ENCODE data around the gene TNFRSF9.
"Not testable (repeated sequence)": the region's sequence is repeated elsewhere in the genome, so short reads cannot be mapped to it uniquely, and the experiment has no call there.

The TNFRSF9 gene

DNA sequence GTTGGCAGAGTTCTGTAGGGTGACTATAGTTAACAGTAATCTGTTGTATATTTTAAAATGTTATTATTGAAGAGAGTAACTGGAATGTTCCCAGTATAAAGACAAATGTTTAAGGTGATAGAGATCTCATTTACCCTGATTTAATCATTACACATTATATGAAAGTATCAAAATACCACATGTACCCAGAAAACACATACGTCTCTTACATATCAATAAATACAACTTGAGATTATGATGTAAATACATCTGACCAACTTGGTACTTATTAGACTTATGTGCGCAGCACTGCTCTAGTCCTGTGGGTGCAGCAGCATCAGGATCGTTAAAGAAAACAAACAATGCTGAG lies 20.2 kb upstream of the TNFRSF9 start:
- DNase-seq (ENCODE audit: low spot score), result no peak

DNA sequence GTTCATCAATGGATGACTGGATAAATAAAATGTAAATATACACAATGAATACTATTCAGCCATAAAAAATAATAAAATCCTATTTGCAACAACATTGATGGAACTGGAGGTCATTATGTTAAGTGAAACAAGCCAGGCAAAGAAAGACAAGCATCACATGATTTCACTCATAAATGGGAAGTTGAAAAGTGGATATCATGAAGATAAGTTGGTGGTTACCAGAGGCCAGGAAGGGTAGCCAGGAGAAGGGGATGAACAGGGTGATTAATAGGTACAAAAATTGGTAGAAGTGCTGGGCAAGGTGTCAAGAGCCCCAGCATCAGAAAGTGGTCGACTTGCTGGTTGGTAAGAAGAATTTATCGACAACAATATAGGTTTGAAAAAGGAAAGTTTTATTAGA lies 19.5 kb upstream of the TNFRSF9 start:
- no peak for DNase-seq (ENCODE audit: low spot score)

DNA sequence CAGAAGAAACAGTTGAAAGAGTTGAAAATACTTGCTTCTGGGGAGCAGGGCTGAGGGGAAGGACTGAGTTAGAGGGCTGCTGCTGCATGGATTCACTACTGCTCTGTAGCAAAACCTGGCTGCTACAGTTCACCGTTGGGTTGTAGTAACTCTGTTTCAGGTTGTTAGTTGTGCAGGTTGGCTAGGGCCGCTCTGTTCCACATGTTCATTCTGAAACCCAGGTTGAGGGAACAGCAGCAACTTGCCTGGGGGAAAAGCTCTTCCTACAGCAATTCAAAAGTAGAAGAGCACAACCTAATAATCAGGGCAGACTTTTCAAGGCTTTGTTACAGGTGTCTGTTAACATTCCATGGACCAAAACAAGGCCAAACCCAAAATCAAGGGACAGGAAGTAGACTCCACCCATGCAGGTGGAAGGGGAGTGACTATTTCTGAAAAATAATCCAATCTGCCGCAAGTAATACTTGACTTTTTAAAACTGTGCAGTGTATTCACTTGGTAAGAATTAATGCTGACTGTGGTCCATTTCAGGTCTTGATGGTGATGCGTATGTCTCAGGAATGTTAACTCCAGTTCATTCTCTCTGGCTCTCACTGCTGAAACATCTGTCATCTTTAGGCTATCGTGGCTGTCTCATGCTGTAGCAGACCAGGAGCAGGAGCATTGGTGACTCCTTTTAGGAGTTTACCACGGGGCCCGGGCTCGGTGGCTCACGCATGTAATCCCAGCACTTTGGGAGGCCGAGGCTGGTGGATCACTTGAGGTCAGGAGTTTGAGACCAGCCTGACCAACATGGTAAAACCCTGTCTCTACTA lies 15.8 kb upstream of the TNFRSF9 start:
- no peak for DNase-seq (ENCODE audit: low spot score)

DNA sequence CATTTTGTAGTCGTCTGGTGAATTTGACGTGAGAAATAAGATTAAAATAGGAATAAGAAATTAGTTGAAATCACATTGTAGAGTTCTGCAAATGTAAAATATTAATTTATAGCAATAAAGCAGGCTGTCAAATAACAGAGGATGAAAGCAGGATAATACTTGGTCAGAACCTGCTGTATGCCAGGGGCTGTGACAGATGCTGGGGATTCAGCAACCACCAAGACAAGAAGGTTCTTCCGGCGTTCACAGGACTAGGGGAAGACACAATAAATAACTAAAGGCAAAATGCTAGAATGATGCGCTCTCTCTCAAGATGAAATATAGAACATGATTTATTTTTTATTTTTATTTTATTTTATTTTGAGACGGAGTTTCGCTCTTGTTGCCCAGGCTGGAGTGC lies 14.0 kb upstream of the TNFRSF9 start:
- no peak for DNase-seq (ENCODE audit: low spot score)

DNA sequence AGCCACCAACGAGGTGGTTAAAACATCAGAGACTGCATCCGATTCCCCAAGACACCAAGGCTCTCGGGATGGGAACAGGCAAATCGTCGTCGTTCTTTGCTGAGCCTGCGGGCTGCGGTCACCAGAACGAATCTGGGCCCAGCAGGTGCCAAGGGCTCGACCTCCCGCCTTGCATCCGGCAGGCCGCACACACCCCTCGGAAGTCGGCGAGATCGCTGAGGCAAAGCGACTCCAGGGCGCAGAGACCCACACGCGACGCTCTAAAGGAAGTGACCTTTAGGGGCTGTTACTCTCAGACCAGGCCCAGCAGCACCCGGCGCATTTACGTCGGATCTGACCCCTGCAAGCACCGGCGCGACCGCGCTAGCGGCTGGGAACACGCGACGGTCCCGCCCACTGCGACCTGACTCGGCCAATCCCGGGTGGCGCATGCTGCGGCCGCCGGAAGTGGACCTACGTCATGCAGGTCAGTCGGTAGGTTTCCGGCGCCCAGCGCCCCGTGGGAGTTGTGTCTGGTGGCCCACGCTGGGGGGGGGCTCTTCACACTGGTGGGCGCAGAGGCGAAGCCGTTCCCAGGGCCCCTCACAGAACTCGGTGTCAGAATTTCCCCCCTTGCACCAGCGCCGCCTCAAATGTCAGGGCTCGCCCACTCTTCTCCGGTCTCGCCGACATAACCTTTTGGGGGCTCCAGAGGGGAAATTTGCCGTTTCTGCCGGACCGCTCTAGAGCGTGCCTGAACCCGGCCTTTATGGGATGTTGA lies 13.4 kb upstream of the TNFRSF9 start:
- peak; percentile 92 for DNase-seq (ENCODE audit: low spot score)

DNA sequence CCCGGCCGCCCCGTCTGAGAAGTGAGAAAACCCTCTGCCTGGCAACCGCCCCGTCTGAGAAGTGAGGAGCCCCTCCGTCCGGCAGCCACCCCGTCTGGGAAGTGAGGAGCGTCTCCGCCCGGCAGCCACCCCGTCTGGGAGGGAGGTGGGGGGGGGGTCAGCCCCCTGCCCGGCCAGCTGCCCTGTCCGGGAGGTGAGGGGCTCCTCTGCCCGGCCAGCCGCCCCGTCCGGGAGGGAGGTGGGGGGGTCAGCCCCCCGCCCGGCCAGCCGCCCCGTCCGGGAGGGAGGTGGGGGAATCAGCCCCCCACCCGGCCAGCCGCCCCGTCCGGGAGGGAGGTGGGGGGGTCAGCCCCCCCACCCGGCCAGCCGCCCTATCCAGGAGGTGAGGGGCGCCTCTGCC lies 12.2 kb upstream of the TNFRSF9 start:
- DNase-seq (ENCODE audit: low spot score), result not testable (repeated sequence)

DNA sequence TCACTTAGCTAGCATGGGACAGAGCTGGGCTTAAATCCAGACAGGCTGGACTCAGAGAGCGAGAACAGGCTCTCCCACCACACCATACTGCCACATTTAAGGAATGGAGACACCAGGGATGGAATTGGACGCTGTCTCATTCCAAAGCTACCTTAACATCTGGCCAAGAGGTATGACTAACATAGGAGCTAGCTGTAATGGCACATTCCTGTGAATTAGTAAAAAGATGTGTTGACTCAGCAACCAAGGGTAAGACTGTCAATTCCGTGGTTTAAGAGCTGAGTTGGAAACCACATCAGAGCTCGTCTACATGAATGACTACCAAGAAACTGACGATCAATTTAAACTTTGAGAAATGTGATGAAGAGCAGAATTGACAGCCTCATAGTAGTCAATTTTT lies 8.3 kb upstream of the TNFRSF9 start:
- no peak for DNase-seq (ENCODE audit: low spot score)

DNA sequence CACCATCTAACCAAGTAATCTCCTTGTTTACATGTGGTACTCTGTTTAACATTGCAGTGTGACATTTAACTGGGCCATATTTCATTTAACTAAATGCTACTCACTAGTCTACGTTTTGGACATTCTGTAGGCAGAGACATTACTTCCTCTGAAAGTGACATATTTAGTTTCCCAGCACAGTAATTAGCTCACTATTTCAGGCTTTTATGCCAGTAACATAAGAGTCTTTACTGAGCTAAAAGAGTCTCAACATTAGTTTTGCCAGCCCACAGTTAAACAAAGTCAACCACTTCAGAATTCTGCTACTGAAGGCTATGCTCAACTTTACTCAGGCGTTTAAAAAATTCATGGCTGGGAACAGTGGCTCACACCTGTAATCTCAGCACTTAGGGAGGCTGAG lies 2.6 kb upstream of the TNFRSF9 start:
- DNase-seq (ENCODE audit: low spot score), result no peak

DNA sequence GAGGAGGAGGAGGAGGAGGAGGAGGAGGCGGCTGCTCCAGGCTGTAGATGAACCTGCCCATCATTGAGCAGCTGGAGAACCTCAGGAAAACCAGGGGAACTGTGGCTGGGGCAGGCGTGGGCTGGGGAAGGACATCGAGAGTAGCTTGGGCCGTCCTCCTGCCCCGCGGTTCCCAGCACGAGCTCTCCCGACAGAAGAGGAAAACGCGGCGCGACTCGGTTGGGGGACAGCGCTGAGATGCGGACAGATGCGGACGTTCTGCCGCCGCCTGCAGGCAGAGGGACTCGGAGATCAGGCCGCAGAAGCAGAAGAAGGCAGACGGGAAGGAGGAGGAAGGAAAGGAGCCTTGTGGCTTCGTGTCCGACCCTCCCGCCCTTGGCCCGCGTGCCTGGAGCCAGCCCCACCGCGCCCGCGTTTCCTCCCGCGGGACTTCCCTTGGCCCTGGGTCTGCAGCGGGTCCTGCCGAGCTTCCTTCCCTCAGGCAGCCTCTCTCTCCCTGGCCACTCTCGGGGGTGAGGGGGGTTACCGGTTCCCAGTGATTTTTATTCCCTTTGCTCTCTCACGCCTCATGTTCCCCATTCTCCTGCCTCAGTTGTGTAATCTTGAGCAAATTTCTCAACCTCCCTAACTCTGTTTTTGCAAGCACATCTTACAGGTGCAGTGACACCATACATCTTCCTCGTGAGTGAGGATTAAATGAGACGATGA lies 1.7 kb upstream of the TNFRSF9 start:
- peak; percentile 69 for DNase-seq (ENCODE audit: low spot score)

DNA sequence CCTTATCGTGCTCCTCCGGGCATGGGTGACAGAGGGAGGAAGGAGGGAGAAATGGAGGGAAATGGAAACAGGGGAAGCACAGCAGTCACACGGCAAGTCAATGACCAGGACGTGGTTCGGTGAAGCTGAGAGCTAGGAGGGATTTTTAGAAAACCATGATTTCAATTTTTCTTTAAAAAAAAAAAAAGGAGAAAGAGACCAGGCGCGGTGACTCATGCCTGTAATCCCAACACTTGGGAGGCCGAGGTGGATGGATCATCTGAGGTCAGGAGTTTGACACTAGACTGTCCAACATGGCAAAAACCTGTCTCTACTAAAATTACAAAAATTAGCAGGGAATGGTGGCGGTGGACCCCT lies 776 bp upstream of the TNFRSF9 start:
- no peak for DNase-seq (ENCODE audit: low spot score)

DNA sequence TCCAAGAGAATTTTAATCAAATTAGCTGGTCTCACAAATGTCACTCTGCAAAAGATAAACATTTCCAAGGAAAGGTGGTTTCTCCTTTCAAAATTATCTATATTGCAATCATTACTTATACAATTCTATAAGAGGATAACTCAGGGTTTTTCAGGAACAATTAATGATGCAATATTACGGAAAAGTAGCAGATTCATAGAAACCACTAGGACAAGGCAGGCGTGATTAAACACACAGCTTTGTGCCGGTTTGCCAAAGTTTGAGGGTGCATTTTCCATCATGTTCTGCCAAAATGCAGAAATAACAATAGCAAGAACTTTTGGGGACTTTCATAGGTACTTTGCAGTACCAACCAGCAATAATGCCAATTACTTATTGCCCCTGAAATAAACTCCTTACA lies 605 bp downstream of the TNFRSF9 start:
- DNase-seq (ENCODE audit: low spot score), result no peak

DNA sequence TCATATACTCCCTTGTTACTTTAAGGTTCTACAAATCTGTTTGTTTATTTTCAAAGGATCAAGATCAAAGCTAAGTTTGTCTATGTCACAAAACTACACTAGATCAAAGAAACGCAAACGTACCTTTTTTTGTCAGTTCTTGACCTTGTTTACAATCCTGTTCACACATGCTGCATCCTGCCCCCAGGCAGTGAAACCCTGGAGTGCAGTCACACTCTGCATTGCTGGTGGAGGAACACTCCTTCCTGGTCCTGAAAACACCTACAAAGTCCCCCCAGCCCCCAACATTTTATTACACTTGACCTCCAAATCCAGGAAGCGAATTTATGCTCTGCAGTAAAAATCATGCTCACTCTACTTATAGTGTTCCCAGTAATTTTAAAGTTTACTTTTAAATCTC lies 2.6 kb downstream of the TNFRSF9 start:
- DNase-seq (ENCODE audit: low spot score), result no peak

DNA sequence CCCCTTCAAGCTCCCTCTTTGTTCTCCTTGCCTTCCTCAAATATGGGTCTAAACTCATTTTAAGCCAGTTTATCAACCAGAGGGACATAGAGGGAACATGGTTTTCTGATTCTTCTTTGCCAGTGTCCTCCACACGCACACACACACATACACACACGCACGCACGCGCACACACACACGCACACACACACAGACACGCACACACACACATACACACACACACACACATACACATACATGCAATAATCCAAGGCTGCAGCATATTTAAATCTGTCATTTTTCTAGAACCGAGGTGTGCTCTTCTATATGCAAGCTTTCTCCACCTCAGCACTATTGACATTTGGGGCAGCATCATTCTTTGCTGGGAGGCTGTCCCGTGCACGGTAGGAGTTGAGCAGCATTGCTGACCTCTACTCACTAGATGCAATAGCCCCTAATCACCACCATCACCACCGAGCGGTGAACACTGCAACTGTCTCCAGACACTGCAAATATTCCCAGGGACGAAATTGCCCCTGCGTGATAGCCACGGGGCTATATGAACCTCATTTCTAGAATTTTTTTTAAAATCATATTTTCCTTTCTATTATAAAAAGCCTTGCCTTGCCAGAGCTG lies 8.0 kb downstream of the TNFRSF9 start:
- DNase-seq (ENCODE audit: low spot score), result no peak

DNA sequence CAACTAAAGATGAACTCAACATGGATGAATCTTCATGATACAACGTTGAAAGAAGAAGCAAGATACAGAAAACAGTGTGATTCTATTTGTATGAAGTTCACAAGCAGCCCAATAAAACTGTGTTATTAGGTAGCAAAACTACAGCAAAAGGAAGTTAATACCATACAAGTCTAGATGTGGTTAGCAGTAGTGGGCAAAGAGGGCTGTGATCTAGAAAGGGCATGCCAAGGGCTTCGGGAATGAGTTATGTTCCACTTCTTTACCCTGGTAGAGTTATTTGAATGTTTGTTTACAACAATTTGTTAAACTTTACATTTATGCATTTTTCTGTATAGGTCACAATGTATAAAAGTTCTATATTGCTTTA lies 9.2 kb downstream of the TNFRSF9 start:
- DNase-seq (ENCODE audit: low spot score), result no peak

DNA sequence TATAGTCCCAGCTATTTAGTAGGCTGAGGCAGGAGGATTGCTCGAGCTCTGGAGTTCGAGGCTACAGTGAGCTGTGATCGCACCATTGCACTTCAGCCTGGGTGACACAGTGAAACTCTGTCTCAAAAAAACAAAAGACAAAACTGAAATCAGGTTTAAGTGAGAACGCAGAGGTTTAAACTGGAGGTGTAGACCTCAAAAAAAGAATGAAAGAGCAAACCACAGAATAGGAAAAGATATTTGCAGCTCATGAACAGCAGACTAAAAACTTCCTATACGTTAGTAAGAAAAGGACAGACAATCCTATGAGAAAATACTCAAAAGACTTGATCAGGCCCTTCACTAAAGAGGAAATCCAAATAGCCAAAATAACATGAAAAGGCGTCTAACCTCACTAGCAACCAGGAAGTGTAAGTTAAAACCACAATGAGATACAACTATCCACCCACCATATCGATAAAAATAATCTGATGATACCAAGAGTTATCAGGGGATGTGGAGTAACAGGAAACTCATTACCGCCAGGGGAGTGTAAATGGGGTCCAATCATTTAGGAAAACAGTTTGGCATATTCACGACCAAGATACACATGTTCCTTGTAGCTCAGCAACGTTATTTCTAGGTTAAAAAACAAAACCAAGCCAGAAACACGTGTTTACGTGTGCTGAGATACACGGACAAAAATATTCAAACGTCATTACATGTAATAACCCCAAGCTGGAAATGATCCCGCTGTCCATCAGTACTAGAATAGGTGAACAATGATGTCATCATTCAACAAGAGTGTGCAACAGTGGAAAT lies 9.8 kb downstream of the TNFRSF9 start:
- no peak for DNase-seq (ENCODE audit: low spot score)

DNA sequence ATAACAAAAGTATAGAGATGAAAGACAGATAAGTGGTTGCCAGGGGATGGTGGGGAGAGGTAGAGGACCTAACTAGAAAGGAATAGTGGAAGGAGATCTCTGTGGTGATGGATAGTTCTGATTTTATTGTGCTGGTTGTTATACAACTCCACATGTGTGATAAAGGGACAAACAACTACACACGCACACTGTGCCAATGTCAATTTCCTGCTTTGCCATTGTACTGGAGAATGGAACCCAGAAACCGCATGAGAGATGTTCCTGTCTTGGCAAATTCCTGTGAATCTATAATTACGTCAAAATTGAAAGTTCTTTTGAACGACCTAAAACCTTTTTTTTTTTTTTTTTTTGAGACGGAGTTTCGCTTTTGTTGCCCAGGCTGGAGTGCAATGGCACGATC lies 11.0 kb downstream of the TNFRSF9 start:
- no peak for DNase-seq (ENCODE audit: low spot score)

DNA sequence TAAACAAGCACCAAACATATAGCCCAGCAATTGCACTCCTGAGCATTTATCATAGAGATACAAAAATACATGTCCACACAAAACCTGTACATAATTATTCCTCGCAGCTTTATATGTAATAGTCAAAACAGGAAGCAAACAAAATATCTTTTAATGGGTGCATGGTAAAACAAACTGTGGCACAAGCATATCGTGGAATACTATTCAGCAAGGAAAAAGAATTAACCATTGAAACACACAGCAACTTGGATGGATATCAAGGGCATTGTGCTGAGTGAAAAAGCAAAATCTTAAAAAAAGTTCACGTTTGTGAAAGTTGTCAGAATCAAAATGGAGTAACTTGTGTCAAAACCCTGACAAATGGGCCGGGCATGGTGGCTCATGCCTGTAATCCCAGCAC lies 12.4 kb downstream of the TNFRSF9 start:
- DNase-seq (ENCODE audit: low spot score), result no peak

DNA sequence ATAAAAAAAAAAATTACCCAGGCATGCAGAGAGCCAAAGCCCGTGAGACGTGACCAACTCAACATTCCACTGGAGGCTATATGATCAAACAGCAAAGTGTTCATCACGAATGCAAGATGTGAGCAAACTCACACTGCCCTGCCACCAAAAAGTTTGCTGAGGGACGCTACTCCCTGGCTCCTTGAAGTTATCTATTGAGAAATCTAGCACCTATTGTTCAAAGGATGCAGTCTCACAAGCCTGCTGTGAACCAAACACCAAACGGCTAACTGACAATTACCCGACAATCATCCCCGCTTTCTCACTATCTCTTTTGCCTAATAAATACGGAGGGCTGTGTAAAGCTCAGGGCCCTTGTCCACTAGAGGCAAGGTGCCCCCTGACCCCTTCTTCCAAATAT lies 13.6 kb downstream of the TNFRSF9 start:
- not testable (repeated sequence) for DNase-seq (ENCODE audit: low spot score)

DNA sequence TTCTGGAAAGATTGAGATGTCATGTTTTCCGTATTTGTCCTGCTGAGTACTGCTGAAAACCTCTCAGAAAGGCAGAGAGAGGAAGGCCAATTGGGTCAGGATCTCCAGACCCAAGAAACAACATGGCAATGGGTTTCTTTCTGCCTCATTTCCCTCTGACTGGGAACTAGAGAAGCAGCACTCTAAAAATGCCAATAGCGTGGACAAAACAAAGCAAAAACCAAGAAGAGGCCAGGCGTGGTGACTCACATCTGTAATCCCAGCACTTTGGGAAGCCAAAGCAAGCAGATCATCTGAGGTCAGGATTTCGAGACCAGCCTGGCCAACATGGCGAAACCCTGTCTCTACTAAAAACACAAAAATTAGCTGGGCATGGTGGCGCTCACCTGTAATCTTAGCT lies 18.3 kb downstream of the TNFRSF9 start:
- no peak for DNase-seq (ENCODE audit: low spot score)

DNA sequence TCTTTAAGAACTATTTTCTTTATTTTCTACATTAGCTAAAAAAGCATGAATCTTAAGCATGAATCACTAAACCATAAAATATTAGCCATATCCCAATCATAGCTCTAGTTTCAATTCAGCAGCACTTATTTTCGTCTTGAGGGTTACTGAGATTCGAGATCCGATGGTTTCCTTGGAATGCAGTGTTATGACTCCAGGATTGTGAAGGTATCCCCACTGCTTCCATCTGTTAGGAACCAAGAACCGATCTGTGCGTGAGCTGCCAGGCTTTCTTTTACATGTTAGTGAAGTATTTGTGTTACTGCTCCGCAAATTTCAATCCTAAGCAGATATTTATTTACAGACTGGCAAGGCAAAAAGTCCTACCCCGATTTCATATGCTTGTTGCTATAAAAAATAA lies 18.8 kb downstream of the TNFRSF9 start:
- DNase-seq (ENCODE audit: low spot score), result no peak

DNA sequence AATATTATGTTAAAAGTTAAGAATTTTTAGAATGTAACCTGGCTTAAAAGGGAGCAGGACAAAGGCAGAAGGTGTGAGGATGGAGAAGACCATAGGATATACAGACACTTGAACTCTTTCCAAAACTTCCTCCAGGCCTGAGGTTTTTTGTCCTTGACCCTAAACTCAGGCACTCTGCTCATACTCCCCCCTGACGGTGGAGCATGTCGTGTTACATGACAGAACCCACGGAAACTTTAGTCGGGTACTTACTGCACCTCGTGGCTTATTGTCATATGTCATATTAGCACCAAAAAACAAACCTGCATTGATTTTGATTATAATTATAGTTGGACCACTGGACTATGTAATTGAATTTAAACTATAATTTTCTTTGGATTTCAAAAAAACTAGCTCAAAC lies 20.8 kb downstream of the TNFRSF9 start:
- no peak for DNase-seq (ENCODE audit: low spot score)

DNA sequence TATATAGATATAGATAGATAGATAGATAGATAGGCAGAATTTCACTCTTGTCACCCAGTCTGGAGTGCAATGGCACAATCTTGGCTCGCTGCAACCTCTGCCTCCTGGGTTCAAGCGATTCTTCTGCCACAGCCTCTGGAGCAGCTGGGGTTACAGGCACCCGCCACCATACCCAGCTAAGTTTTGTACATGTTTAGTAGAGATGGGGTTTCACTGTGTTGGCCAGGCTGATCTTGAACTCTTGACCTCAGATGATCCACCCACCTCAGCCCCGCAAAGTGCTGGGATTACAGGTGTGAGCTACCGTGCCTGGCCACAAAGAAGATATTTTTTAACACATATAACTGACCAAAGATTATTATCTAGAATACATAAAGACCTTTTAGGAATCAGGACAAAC lies 22.7 kb downstream of the TNFRSF9 start:
- not testable (repeated sequence) for DNase-seq (ENCODE audit: low spot score)
